ENCODE results near the gene DNAJC25.

Gene DNAJC25

DNA sequence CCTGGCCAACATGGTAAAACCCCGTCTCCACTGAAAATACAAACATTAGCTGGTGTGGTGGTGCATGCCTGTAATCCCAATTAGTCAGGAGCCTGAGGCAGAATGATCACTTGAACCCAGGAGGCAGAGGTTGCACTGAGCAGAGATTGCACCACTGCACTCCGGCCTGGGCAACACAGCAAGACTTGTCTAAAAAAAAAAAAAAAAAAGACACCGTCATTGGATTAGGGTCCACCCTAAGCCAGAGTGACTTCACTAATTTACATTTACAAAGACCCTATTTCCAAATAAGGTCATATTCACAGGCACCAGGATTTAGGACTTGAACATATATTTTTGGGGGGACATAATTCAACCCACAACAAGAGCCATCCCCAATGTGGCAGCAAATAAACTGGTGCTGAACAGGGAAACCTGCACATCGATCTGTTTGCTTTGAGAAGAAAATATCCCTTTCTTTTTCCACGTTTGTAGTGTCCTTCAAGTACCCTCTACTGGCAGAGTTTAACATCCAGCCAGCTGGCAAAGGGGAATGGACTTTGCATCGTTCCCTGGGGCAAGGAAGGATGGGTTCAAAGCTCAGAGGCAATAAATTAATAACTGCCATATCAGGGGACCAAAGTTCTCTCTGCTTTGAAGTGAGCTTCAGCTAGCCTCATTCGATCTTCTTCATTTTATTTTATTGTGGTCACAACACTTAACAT, 3.7 kb upstream of the DNAJC25 start:
- ChIA-PET CTCF (interaction anchor here (1.2 kb wide), 1 partner anchor 13 kb away, joined by 3 read pairs; no protein-coding TSS in a partner anchor), POLR2A (no interaction called here)
- no peak for DNase-seq (ENCODE audit: extremely low spot score)
- TF ChIP-seq, protein P1, sequence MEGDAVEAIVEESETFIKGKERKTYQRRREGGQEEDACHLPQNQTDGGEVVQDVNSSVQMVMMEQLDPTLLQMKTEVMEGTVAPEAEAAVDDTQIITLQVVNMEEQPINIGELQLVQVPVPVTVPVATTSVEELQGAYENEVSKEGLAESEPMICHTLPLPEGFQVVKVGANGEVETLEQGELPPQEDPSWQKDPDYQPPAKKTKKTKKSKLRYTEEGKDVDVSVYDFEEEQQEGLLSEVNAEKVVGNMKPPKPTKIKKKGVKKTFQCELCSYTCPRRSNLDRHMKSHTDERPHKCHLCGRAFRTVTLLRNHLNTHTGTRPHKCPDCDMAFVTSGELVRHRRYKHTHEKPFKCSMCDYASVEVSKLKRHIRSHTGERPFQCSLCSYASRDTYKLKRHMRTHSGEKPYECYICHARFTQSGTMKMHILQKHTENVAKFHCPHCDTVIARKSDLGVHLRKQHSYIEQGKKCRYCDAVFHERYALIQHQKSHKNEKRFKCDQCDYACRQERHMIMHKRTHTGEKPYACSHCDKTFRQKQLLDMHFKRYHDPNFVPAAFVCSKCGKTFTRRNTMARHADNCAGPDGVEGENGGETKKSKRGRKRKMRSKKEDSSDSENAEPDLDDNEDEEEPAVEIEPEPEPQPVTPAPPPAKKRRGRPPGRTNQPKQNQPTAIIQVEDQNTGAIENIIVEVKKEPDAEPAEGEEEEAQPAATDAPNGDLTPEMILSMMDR (IDR thresholded peaks at IDR 0.05; ENCODE audit: control extremely low read depth, extremely low read depth, low read depth, missing control alignments): no peak

DNA sequence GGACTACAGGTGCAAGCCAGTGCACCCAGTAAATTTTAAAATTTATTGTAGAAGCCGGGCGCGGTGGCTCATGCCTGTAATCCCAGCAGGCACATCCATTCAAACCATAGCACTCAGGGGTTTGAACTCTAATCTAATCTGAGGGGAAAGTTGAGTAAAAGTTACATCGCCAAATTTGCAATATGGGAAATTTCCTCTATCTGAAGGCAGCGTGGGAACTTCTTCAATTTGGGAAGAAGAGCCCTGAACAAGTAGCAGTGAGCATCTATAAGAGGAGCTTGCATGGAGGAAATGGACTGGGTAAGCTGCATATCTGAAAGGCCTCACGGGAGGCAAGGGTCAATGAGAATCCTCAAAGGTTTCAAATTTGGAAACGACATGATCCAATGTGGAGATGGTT, 2.7 kb upstream of the DNAJC25 start:
- no peak for DNase-seq (ENCODE audit: extremely low spot score)
- ChIA-PET POLR2A (no interaction called here), CTCF (no interaction called here)
- TF ChIP-seq, protein P1 (IDR thresholded peaks at IDR 0.05; ENCODE audit: control extremely low read depth, extremely low read depth, low read depth, missing control alignments): no peak

- TF ChIP-seq, protein P1 (IDR thresholded peaks at IDR 0.05; ENCODE audit: control extremely low read depth, extremely low read depth, low read depth, missing control alignments): no peak
- no peak for DNase-seq (ENCODE audit: extremely low spot score)
- ChIA-PET POLR2A (interaction anchor here (0.6 to 1.0 kb wide), 3 partner anchors 26 to 856 kb away, joined by 3 to 7 read pairs (median 3); partner anchors contain the start of gene KIAA1958), CTCF (interaction anchor here (3.7 kb wide), 1 partner anchor 9 kb away, joined by 15 read pairs; no protein-coding TSS in a partner anchor)
These were observed 761 bp upstream of the DNAJC25 start for GRCh38 chr9:111630182-111630963.

- DNase-seq (ENCODE audit: extremely low spot score): no peak
- TF ChIP-seq, protein P1 (IDR thresholded peaks at IDR 0.05; ENCODE audit: control extremely low read depth, extremely low read depth, low read depth, missing control alignments): no peak
- CTCF ChIA-PET: interaction anchor here (3.7 kb wide), 1 partner anchor 9 kb away, joined by 15 read pairs; no protein-coding TSS in a partner anchor
- POLR2A ChIA-PET: interaction anchor here (0.5 to 1.0 kb wide), 4 partner anchors 26 to 855 kb away, joined by 3 to 7 read pairs (median 4); partner anchors contain the start of gene KIAA1958
These were observed 245 bp upstream of the DNAJC25 start for GRCh38 chr9:111630964-111631213.

GRCh38 chr9:111632060-111632459, 926 bp downstream of the DNAJC25 start:
- CTCF ChIA-PET: interaction anchor here (0.9 to 3.7 kb wide), 2 partner anchors 11 to 443 kb away, joined by 3 to 15 read pairs; no protein-coding TSS in a partner anchor
- TF ChIP-seq, protein P1 (IDR thresholded peaks at IDR 0.05; ENCODE audit: control extremely low read depth, extremely low read depth, low read depth, missing control alignments): no peak
- POLR2A ChIA-PET: no interaction called here
- no peak for DNase-seq (ENCODE audit: extremely low spot score)

DNA sequence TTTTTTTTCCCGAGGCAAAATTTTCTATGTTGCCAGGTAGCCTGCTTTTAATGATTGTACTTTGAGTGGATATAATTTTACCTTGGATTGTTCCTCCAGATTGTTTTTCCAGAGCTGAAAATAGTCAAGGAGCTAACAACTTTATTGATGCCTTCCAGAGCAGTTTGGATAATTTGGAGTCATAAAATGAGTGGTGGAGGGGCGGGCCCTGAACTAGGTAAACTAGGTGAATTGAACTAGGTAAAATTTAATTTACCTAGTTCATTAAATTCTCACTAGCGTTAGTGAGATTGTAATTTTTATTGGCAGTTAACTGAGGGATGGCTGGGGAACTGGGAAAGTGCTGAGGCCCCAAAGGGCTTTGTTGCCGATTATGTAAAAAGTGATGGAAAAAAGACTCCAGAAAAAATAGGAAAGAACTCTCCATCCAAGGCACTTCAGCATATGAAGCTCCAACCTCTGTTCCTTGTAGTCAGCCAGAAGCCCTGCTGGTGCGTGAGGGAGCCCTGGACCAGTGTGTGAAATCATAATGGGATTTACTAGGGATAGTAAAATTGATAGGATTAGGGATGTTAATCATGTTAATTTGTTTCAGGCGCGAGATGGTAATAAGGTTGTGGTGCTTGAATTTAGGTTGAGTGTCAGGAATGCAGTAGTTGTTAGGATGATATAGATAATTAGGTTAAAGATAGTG, 1.7 kb downstream of the DNAJC25 start:
- POLR2A ChIA-PET: no interaction called here
- CTCF ChIA-PET: interaction anchor here (1.2 to 3.7 kb wide), 2 partner anchors 11 to 12 kb away, joined by 3 to 15 read pairs; no protein-coding TSS in a partner anchor
- TF ChIP-seq, protein P1 (IDR thresholded peaks at IDR 0.05; ENCODE audit: control extremely low read depth, extremely low read depth, low read depth, missing control alignments): no peak
- DNase-seq (ENCODE audit: extremely low spot score): no peak
